ENCODE data around the gene CFAP43. TPM values are rescaled to one million over a fixed set of nuclear protein-coding genes. Genes with fewer than 3 reads are reported as not detected.

The CFAP43 gene
- total and polyA plus RNA-seq, 9 of the 15 experiments (the other 6 are each of a cell fraction or from before 2014, with no cell fraction given), result 0.07 to 0.86 (median 0.11) TPM; not detected in 1

GRCh38 chr10:104122225-104123107, 109.7 kb downstream of the CFAP43 start (continued):
- TF ChIP-seq ZNF143 (CRISPR knock-in tag; IDR thresholded peaks at IDR 0.05) (no peak), E2F1 (CRISPR knock-in tag; IDR thresholded peaks at IDR 0.05) (no peak), KLF13 (tag; IDR thresholded peaks at IDR 0.05; ENCODE audit: borderline replicate concordance, low read depth) (no peak), TBP (optimal IDR thresholded peaks at IDR 0.05; ENCODE audit: low read depth, low read length) (peak; percentile 10), DPF2 (IDR thresholded peaks at IDR 0.05) (0 out of 2 replicates have a peak, but pooled peaks have one; percentile 3), SMAD1 (IDR thresholded peaks at IDR 0.05; ENCODE audit: low read depth, low read length, partially characterized antibody) (peak; percentile 34), XRCC4 (IDR thresholded peaks at IDR 0.05; ENCODE audit: extremely low read depth, insufficient read depth, insufficient read length) (no peak)
